Nephron (organoid): ENCODE measurements around the gene TMEM244.
A peak's percentile ranks its signal among the peaks of the same experiment; 100 is the strongest.

ENCODE experiments used
- H3K27ac Mint-ChIP-seq, 3 experiments: 2 replicates each; pipeline ENCODE4 v1.8.0; 2020; ENCODE audit warnings: mixed read lengths in 3 of 3, mild to moderate bottlenecking in 2 of 3, moderate library complexity in 1 of 3
- H3K27me3 Mint-ChIP-seq: 2 replicates; pipeline ENCODE4 v1.8.0; 2021; ENCODE audit warnings: low read depth, mild to moderate bottlenecking, moderate library complexity, mixed read lengths
- H3K36me3 Mint-ChIP-seq: 2 replicates; pipeline ENCODE4 v1.8.0; 2020; ENCODE audit warnings: low read depth, mixed read lengths
- H3K4me1 Mint-ChIP-seq: 2 replicates; pipeline ENCODE4 v1.8.0; 2020; ENCODE audit warnings: mixed read lengths
- H3K4me3 Mint-ChIP-seq, 3 experiments: 2 replicates each; pipeline ENCODE4 v1.8.0; 2020; ENCODE audit warnings: mild to moderate bottlenecking in 3 of 3, mixed read lengths in 3 of 3, moderate library complexity in 2 of 3
- H3K9me3 Mint-ChIP-seq: 2 replicates; pipeline ENCODE4 v1.8.0; 2020; ENCODE audit warnings: mixed read lengths
- CTCF ChIP-seq, 3 experiments: fragments of 200-600 bp; sonication (generic); IDR thresholded peaks; one replicate each; pipeline ENCODE4 v1.5.0; 2021; ENCODE audit warnings: antibody characterized with exemption in 3 of 3; ENCODE audit not compliant: unreplicated experiment in 3 of 3

The TMEM244 gene

GRCh38 chr6:129860908-129861665, at the start of gene TMEM244:
TSS of gene TMEM244 (minus strand) at chr6:129861315. CDS start at chr6:129861188, 127 bp downstream.
- no peak for TF ChIP-seq CTCF (IDR thresholded peaks at IDR 0.05; ENCODE audit: unreplicated experiment in 3 of 3)
- H3K27me3 Mint-ChIP-seq, result no peaks in the 10 kb centered on the region
- no peak within 1 kb of the TSS for H3K4me3 Mint-ChIP-seq
- H3K4me1 Mint-ChIP-seq, result peaks cover 24% of the 10 kb centered on the region
- H3K27ac Mint-ChIP-seq, result peak within 1 kb of the TSS in 2 of 3 experiments; percentile 43 to 89
- H3K9me3 Mint-ChIP-seq, result peaks cover 5% of the 10 kb centered on the region
- no peaks in the 10 kb centered on the region for H3K36me3 Mint-ChIP-seq

- Mint-ChIP-seq H3K9me3 (peaks cover 3% of the 10 kb centered on the region), H3K4me3 (no peak overlapping the region), H3K4me1 (no peaks in the 10 kb centered on the region), H3K27ac (no peak overlapping the region), H3K36me3 (no peaks in the 10 kb centered on the region), H3K27me3 (no peaks in the 10 kb centered on the region)
- no peak for TF ChIP-seq CTCF (IDR thresholded peaks at IDR 0.05; ENCODE audit: unreplicated experiment in 3 of 3)
These were observed 47.7 kb upstream of the TMEM244 start for GRCh38 chr6:129908858-129909257.

- Mint-ChIP-seq H3K4me1 (no peaks in the 10 kb centered on the region), H3K27ac (no peak overlapping the region), H3K27me3 (no peaks in the 10 kb centered on the region), H3K36me3 (no peaks in the 10 kb centered on the region), H3K4me3 (no peak overlapping the region), H3K9me3 (peaks cover 3% of the 10 kb centered on the region)
- TF ChIP-seq CTCF (IDR thresholded peaks at IDR 0.05; ENCODE audit: unreplicated experiment in 3 of 3), result no peak
These were observed 47.2 kb upstream of the TMEM244 start for GRCh38 chr6:129908356-129908755.

- H3K27ac Mint-ChIP-seq, result no peak overlapping the region
- H3K27me3 Mint-ChIP-seq, result no peaks in the 10 kb centered on the region
- H3K4me3 Mint-ChIP-seq, result no peak overlapping the region
- peaks cover 5% of the 10 kb centered on the region for H3K9me3 Mint-ChIP-seq
- H3K4me1 Mint-ChIP-seq, result no peaks in the 10 kb centered on the region
- no peaks in the 10 kb centered on the region for H3K36me3 Mint-ChIP-seq
- TF ChIP-seq CTCF (IDR thresholded peaks at IDR 0.05; ENCODE audit: unreplicated experiment in 3 of 3), result no peak
These were observed 45.5 kb upstream of the TMEM244 start for GRCh38 chr6:129906515-129907077.

- Mint-ChIP-seq H3K36me3 (no peaks in the 10 kb centered on the region), H3K4me1 (no peaks in the 10 kb centered on the region), H3K9me3 (peaks cover 5% of the 10 kb centered on the region), H3K27me3 (no peaks in the 10 kb centered on the region), H3K4me3 (no peak overlapping the region), H3K27ac (no peak overlapping the region)
- no peak for TF ChIP-seq CTCF (IDR thresholded peaks at IDR 0.05; ENCODE audit: unreplicated experiment in 3 of 3)
These were observed 42.0 kb upstream of the TMEM244 start for GRCh38 chr6:129903082-129903481.

GRCh38 chr6:129902681-129903080, 41.6 kb upstream of the TMEM244 start:
- Mint-ChIP-seq H3K27ac (no peak overlapping the region), H3K9me3 (peaks cover 5% of the 10 kb centered on the region), H3K36me3 (no peaks in the 10 kb centered on the region), H3K4me1 (no peaks in the 10 kb centered on the region), H3K4me3 (no peak overlapping the region), H3K27me3 (no peaks in the 10 kb centered on the region)
- TF ChIP-seq CTCF (IDR thresholded peaks at IDR 0.05; ENCODE audit: unreplicated experiment in 3 of 3), result no peak
